Brain microvascular endothelial cell (primary cell): ENCODE measurements around the gene PTPRD.
"Not testable (repeated sequence)": the region's sequence is repeated elsewhere in the genome, so short reads cannot be mapped to it uniquely, and the experiment has no call there.

Source experiments
- DNase-seq: peaks from one replicate; pipeline ENCODE4 v3.0.0-alpha.2; 2020
- H3K27ac ChIP-seq: fragments of 250-450 bp; sonication (Bioruptor Pico); 2 replicates; pipeline ENCODE4 v1.5.1; 2020; ENCODE audit warnings: mild to moderate bottlenecking, moderate library complexity
- H3K27me3 ChIP-seq: fragments of 250-450 bp; sonication (Bioruptor Pico); replicated peaks from 2 replicates; pipeline ENCODE4 v1.5.1; 2020; ENCODE audit warnings: mild to moderate bottlenecking
- H3K36me3 ChIP-seq: fragments of 250-450 bp; sonication (Bioruptor Pico); replicated peaks from 2 replicates; pipeline ENCODE4 v1.5.1; 2020; ENCODE audit warnings: mild to moderate bottlenecking
- H3K4me3 ChIP-seq: 2 replicates; pipeline ENCODE4 v1.5.1; 2011; ENCODE audit warnings: low read depth, mild to moderate bottlenecking, control low read depth, low read length, moderate library complexity
- in situ Hi-C: cut with HindIII; loops from 2 replicates; pipeline ENCODE4 v1.10.0; 2017; ENCODE audit warnings: low sequenced_read_pairs, low pct_ligation_motif_present
- TF ChIP-seq, protein P1 (sequence below): IDR thresholded peaks from 2 replicates; pipeline ENCODE4 v1.5.1; 2011; ENCODE audit warnings: low read depth, mild to moderate bottlenecking, moderate library complexity, low read length, control low read depth, inconsistent platforms; ENCODE audit errors: missing control alignments

PTPRD gene

DNA sequence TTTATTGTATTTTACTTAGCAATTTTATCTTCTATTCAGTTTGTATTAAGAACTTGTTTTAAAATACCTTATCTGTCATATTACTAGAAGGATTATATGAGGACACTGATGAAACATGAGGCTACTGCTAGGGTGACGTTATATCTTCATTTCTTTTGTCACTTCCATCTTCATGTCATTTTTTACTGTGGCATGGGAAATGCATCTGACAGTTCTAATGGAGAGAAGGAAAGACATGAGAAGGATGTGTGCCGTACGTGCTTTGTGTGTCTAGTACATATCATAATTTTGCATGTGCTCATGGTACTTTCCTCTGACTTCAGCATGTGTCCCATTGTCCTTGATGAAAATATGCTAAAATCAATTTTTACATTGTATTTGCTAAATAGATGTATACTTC, 258.2 kb downstream of the PTPRD start:
- no peak for DNase-seq
- H3K27me3 ChIP-seq: no peaks in the 10 kb centered on the region
- H3K27ac ChIP-seq: no peak overlapping the region
- TF ChIP-seq, protein P1, sequence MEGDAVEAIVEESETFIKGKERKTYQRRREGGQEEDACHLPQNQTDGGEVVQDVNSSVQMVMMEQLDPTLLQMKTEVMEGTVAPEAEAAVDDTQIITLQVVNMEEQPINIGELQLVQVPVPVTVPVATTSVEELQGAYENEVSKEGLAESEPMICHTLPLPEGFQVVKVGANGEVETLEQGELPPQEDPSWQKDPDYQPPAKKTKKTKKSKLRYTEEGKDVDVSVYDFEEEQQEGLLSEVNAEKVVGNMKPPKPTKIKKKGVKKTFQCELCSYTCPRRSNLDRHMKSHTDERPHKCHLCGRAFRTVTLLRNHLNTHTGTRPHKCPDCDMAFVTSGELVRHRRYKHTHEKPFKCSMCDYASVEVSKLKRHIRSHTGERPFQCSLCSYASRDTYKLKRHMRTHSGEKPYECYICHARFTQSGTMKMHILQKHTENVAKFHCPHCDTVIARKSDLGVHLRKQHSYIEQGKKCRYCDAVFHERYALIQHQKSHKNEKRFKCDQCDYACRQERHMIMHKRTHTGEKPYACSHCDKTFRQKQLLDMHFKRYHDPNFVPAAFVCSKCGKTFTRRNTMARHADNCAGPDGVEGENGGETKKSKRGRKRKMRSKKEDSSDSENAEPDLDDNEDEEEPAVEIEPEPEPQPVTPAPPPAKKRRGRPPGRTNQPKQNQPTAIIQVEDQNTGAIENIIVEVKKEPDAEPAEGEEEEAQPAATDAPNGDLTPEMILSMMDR: no peak
- no peak overlapping the region for H3K4me3 ChIP-seq
- no peaks in the 10 kb centered on the region for H3K36me3 ChIP-seq
- in situ Hi-C loops: no loop called here

- DNase-seq, H3K36me3 ChIP-seq, H3K27me3 ChIP-seq, H3K4me3 ChIP-seq, H3K27ac ChIP-seq, in situ Hi-C loops: not testable (repeated sequence)
Measured at GRCh38 chr9:10345621-10346020, 267.2 kb downstream of the PTPRD start.

GRCh38 chr9:10341057-10341456, 271.7 kb downstream of the PTPRD start:
- TF ChIP-seq, protein P1: no peak
- Histone ChIP-seq H3K4me3 (no peak overlapping the region), H3K27ac (no peak overlapping the region), H3K27me3 (no peaks in the 10 kb centered on the region), H3K36me3 (no peaks in the 10 kb centered on the region)
- DNase-seq: no peak
- in situ Hi-C loops: no loop called here

- DNase-seq: no peak
- TF ChIP-seq, protein P1: no peak
- in situ Hi-C loops: no loop called here
- no peaks in the 10 kb centered on the region for H3K36me3 ChIP-seq
- H3K4me3 ChIP-seq: no peak overlapping the region
- no peaks in the 10 kb centered on the region for H3K27me3 ChIP-seq
- H3K27ac ChIP-seq: no peak overlapping the region
Measured at GRCh38 chr9:10339152-10339551, 273.6 kb downstream of the PTPRD start.

- H3K4me3 ChIP-seq: no peak overlapping the region
- in situ Hi-C loops: no loop called here
- H3K27ac ChIP-seq: no peak overlapping the region
- H3K27me3 ChIP-seq: no peaks in the 10 kb centered on the region
- TF ChIP-seq, protein P1: no peak
- H3K36me3 ChIP-seq: no peaks in the 10 kb centered on the region
- DNase-seq: no peak
Measured at GRCh38 chr9:10331157-10331556, 281.6 kb downstream of the PTPRD start.

DNA sequence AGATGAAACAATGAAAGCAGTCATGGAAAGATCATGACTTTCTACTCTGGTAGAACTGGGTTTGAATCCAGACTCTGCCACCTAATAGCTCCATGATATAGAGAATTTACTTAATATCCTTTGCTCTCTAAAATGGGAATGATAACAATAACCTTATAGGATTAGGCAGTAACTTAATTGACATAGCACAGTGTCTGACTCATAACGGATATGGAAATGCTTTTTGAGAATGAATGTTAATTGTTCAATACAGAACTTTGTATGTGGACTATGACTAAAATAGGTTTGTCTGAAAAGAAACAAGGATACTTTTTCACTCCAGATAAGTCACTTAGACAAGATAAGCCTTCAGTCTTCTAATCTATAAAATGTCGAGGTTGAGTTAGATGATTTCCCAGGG, 330.7 kb downstream of the PTPRD start:
- H3K36me3 ChIP-seq: no peaks in the 10 kb centered on the region
- no peak overlapping the region for H3K4me3 ChIP-seq
- no peaks in the 10 kb centered on the region for H3K27me3 ChIP-seq
- TF ChIP-seq, protein P1: no peak
- DNase-seq: no peak
- in situ Hi-C loops: no loop called here
- no peak overlapping the region for H3K27ac ChIP-seq
